GM11168 (cell line): ENCODE measurements around the gene FBXO4.
"Not testable (repeated sequence)": the region's sequence is repeated elsewhere in the genome, so short reads cannot be mapped to it uniquely, and the experiment has no call there.

Source experiments
- in situ Hi-C: fragments of 300-500 bp; cut with MboI; formaldehyde crosslinking; loops from one replicate; pipeline ENCODE4 v1.12.0; 2022; ENCODE audit warnings: low sequenced_read_pairs; ENCODE audit not compliant: unreplicated experiment

Gene FBXO4

DNA sequence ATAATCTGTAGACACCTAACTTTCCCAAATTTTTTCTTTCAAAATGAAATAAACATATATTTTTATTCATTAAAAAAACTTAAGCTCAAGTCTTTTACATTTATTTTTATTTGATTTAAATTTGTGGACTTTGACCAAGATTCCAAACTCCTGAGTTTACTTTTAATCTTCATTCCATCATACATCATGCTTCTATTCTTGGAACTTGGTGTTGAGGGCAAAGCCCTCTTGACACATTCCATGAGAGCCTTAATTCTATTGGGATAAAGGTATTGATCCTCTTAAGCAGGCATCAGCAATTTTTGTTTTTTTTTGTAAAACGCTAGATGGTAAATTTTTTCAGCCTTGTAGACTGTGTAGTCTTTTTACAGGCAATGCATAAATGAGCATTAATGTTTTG, 53.6 kb downstream of the FBXO4 start:
- in situ Hi-C loops, result no loop called here

GRCh38 chr5:41980396-41980795, 55.3 kb downstream of the FBXO4 start:
- in situ Hi-C loops, result no loop called here

GRCh38 chr5:41980870-41981269, 55.8 kb downstream of the FBXO4 start:
- in situ Hi-C loops, result no loop called here

- in situ Hi-C loops, result not testable (repeated sequence)
Measured at GRCh38 chr5:41982858-41983257, 57.8 kb downstream of the FBXO4 start.

DNA sequence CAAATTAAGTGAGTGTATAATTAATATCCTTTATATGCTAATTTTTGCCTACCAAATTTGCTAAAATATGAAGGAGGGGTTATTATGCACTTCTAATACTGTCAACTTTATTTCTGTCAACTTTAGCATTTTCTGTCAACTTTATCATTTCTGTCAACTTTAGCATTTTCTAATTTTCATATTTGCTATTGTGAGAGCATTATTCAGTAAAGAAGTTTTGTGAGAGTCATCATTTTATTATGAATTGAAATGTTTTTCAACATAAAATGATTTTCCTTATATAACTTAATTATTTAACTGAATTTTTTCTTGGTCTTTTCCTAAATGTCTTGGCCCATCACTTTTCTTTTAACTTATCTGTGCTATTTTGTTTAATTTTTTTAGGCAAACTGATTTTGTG, 58.2 kb downstream of the FBXO4 start:
- in situ Hi-C loops, result no loop called here

DNA sequence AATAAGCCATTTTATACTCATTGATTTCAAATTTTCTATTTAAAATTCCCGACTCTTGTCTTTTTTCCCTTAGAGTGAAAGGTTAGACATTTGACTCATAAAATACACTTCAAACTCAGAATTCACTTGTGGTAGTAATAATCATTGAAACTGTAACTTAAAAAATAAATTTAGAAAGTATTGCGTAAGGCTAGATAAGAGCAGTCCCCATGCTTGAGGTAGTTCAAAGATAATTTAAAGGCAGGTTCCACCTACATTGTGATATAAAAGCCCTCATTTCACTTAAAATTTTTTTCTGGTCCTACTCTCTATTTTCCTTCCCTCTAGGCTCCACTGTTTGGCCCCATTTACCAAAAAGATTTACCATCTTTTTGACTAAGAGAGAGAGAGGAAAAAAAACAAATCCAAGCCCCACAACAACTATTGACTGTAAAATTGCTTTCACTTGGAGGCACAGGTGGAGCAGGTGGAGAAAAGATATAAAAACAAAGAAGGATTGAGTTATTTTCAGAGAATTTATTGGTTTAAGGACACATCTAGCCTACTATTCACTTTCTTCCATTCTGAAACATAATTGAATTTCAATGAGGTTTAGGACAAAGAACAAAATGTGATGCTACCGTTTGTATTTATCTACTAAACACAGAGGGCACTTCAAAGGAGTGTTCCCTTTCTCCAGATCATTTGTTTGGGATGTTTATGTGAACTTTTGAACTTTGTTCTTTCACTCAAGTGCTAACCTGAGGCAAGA, 61.0 kb downstream of the FBXO4 start:
- in situ Hi-C loops, result no loop called here
